ENCODE data around the gene PLEKHG3.

Gene PLEKHG3

DNA sequence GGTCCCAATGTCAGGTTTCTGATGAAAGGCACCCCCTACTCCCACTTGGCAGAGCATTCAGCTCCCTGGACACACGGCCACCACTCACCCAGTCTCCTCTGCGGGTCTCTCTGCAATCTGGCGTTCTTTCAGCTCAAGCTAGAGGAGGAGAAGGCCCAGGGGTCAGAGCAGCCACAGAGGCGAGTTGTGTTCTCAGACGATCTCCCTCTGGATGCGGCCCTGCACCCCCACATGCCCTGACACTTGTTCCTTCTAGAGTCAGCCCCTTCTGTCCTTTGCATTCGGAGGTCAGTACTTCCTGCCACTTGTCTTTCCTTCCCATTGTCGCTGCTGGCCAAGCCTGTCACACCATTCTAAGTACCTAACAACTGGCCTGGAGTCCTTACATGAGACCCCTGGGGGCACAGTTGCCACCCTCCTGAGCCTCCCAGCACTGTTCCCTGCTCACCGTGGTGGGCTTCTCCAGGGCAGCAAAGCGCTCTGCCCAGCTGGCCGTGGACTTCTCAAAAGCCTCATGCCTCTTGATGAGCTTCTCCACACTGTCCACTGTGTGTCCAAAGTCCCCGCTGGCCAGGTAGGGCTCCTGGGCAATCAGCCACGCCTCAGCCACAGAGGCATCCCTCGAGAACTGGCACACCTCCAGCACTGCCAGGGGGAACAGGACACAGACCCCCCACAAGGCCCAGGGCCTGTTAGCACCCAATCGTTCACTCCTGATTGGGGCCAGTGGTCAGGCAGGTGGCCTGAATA, 63.2 kb downstream of the PLEKHG3 start:
- H4K20me1 ChIP-seq (ENCODE audit: insufficient read depth, low read length) = no peaks in the 10 kb centered on the region
- TF ChIP-seq, protein P1, sequence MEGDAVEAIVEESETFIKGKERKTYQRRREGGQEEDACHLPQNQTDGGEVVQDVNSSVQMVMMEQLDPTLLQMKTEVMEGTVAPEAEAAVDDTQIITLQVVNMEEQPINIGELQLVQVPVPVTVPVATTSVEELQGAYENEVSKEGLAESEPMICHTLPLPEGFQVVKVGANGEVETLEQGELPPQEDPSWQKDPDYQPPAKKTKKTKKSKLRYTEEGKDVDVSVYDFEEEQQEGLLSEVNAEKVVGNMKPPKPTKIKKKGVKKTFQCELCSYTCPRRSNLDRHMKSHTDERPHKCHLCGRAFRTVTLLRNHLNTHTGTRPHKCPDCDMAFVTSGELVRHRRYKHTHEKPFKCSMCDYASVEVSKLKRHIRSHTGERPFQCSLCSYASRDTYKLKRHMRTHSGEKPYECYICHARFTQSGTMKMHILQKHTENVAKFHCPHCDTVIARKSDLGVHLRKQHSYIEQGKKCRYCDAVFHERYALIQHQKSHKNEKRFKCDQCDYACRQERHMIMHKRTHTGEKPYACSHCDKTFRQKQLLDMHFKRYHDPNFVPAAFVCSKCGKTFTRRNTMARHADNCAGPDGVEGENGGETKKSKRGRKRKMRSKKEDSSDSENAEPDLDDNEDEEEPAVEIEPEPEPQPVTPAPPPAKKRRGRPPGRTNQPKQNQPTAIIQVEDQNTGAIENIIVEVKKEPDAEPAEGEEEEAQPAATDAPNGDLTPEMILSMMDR (IDR thresholded peaks at IDR 0.05; ENCODE audit: low read length) = no peak
- TF ChIP-seq EZH2 (optimal IDR thresholded peaks at IDR 0.05; ENCODE audit: low read depth, low read length) (no peak), EZH2phosphoT487 (IDR thresholded peaks at IDR 0.05; ENCODE audit: low read length) (no peak)
- no peaks in the 10 kb centered on the region for H3K9me2 ChIP-seq (replicated peaks; ENCODE audit: insufficient read depth, low read length)
- H3K4me1 ChIP-seq (ENCODE audit: low read length) = no peaks in the 10 kb centered on the region
- no peak overlapping the region for H3K9ac ChIP-seq (ENCODE audit: low read length)
- H3K27me3 ChIP-seq (replicated peaks; ENCODE audit: insufficient read depth, low read length) = no peaks in the 10 kb centered on the region
- no peak overlapping the region for H2AFZ ChIP-seq (ENCODE audit: low read length)
- no peaks in the 10 kb centered on the region for H3K36me3 ChIP-seq (replicated peaks; ENCODE audit: insufficient read depth, low read length)
- no peak overlapping the region for H3K4me3 ChIP-seq (ENCODE audit: low read length)
- DNase-seq = no peak
- H3K27ac ChIP-seq (ENCODE audit: low read length) = no peak overlapping the region
- H3K4me2 ChIP-seq (ENCODE audit: low read depth, low read length) = no peak overlapping the region
- H3K79me2 ChIP-seq (ENCODE audit: low read length) = no peaks in the 10 kb centered on the region
- H3K9me3 ChIP-seq (replicated peaks; ENCODE audit: insufficient read depth, low read length) = no peaks in the 10 kb centered on the region
- H3F3A ChIP-seq (ENCODE audit: insufficient read depth, low read length) = no peaks in the 10 kb centered on the region

DNA sequence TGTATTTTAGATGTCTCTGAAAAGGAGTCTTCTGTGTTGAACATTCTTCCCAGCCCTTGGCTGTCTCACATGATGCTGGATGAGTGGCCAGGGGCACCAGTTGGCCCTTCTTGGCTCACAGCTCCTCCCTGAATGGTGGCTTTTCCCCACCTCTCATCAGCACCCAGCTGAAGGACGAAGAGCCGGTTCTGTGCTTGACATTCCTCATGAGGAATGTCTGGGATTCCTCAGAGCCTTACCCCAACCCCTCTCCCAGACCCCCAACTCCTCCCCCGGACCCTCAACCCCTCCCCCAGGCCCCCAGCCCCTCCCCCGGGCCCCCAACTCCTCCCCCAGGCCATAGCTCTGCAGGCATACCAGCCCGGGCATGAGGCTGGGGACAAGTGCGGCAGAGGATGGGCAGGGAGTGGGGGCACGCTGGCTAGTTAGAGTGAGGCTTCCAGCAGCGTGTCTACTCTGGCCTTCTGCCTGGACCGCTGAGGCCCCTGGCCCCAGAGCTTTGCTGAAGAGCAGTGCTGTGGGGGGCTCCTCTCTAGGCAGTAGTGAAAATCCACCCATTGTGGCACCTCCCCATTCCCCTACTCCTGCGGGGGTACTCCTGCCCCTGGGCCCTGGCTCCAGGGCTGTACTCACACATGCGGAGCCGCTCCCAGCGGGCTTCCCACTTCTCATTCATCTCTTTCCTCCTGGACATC, 64.3 kb downstream of the PLEKHG3 start:
- Histone ChIP-seq H3K4me1 (ENCODE audit: low read length) (no peaks in the 10 kb centered on the region), H3K27ac (ENCODE audit: low read length) (no peak overlapping the region), H2AFZ (ENCODE audit: low read length) (no peak overlapping the region), H3K9me3 (replicated peaks; ENCODE audit: insufficient read depth, low read length) (no peaks in the 10 kb centered on the region), H3K4me3 (ENCODE audit: low read length) (no peak overlapping the region), H3K79me2 (ENCODE audit: low read length) (no peaks in the 10 kb centered on the region), H3K9ac (ENCODE audit: low read length) (no peak overlapping the region), H3F3A (ENCODE audit: insufficient read depth, low read length) (no peaks in the 10 kb centered on the region), H3K9me2 (replicated peaks; ENCODE audit: insufficient read depth, low read length) (no peaks in the 10 kb centered on the region), H4K20me1 (ENCODE audit: insufficient read depth, low read length) (no peaks in the 10 kb centered on the region), H3K27me3 (replicated peaks; ENCODE audit: insufficient read depth, low read length) (no peaks in the 10 kb centered on the region), H3K4me2 (ENCODE audit: low read depth, low read length) (no peak overlapping the region), H3K36me3 (replicated peaks; ENCODE audit: insufficient read depth, low read length) (no peaks in the 10 kb centered on the region)
- DNase-seq = no peak
- TF ChIP-seq EZH2 (optimal IDR thresholded peaks at IDR 0.05; ENCODE audit: low read depth, low read length) (no peak), EZH2phosphoT487 (IDR thresholded peaks at IDR 0.05; ENCODE audit: low read length) (no peak)
- TF ChIP-seq, protein P1 (IDR thresholded peaks at IDR 0.05; ENCODE audit: low read length) = no peak

DNA sequence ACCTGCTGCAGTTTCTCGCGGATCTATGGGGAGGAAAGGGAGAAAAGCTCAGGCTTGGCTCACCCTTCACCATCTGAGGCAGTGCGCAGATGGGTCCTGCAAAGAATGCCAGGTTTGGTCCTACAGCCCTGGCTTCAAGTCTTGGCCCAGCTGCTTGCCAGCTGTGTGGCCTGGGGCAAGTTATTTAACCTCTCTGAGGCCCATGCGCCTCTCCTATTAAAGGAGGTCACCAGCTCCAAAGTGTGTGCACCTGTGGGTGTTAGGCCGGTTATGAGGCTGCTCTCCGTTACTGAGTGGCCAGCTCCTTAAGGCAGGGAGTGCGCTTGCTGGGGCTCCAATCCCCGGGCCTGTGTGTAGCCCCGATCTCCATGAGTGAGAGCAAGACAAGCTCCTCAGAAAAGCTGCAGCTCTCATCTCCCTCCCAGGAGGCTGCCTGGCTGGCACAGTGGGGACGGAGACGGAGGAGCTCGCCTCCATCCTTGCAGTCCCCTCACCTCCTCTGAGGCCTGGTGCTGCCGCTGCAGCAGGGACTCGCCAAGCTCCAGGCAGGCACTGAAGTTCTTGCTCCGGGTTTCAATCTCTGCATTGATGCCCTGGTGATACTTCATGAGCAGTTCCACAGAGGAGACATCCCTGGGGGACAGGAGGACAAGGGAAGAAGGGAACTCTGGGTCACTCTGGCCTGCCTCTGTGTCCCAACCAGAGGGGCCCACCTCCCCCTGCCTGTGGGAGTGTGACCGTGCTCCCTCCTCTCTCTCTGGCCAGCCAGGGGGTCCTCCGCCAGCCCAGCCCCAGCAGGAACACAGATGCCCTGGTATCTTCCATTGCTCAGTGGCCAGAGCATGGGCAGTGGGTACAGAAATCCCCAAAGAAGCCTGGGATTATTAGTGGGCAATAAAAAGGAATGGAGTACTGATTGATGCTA, 65.1 kb downstream of the PLEKHG3 start:
- DNase-seq = no peak
- Histone ChIP-seq H3K9me3 (replicated peaks; ENCODE audit: insufficient read depth, low read length) (no peaks in the 10 kb centered on the region), H3K4me1 (ENCODE audit: low read length) (no peaks in the 10 kb centered on the region), H3K79me2 (ENCODE audit: low read length) (no peaks in the 10 kb centered on the region), H3K27ac (ENCODE audit: low read length) (no peak overlapping the region), H3K9ac (ENCODE audit: low read length) (no peak overlapping the region), H3K36me3 (replicated peaks; ENCODE audit: insufficient read depth, low read length) (no peaks in the 10 kb centered on the region), H2AFZ (ENCODE audit: low read length) (no peak overlapping the region), H3K4me3 (ENCODE audit: low read length) (no peak overlapping the region), H3K27me3 (replicated peaks; ENCODE audit: insufficient read depth, low read length) (no peaks in the 10 kb centered on the region), H3K4me2 (ENCODE audit: low read depth, low read length) (no peak overlapping the region), H3K9me2 (replicated peaks; ENCODE audit: insufficient read depth, low read length) (no peaks in the 10 kb centered on the region), H4K20me1 (ENCODE audit: insufficient read depth, low read length) (no peaks in the 10 kb centered on the region), H3F3A (ENCODE audit: insufficient read depth, low read length) (no peaks in the 10 kb centered on the region)
- TF ChIP-seq EZH2 (optimal IDR thresholded peaks at IDR 0.05; ENCODE audit: low read depth, low read length) (no peak), EZH2phosphoT487 (IDR thresholded peaks at IDR 0.05; ENCODE audit: low read length) (no peak)
- TF ChIP-seq, protein P1 (IDR thresholded peaks at IDR 0.05; ENCODE audit: low read length) = no peak

Measured in MM.1S (cell line).